GM12878 (cell line): ENCODE measurements around the gene HS6ST1.

Experiments
- BRCA1 ChIP-seq: IDR thresholded peaks from 2 replicates; pipeline ENCODE4 v1.6.1; 2011; ENCODE audit warnings: low read depth, low read length, improper control_type of control experiment
- CHD4 ChIP-seq: fragments of 200-600 bp; sonication (generic); IDR thresholded peaks from 2 replicates; pipeline ENCODE4 v1.6.1; 2016; ENCODE audit warnings: mild to moderate bottlenecking
- CTCF ChIP-seq, 3 experiments: IDR thresholded peaks in 2 of 3; conservative IDR thresholded peaks in 1 of 3; 2 replicates each; pipeline ENCODE4 v1.5.1; 2011; ENCODE audit warnings: low read depth in 3 of 3, low read length in 3 of 3, mild to moderate bottlenecking in 3 of 3, control low read depth in 2 of 3, moderate library complexity in 2 of 3, inconsistent platforms in 1 of 3, mixed read lengths in 1 of 3; ENCODE audit not compliant: control insufficient read depth in 2 of 3, insufficient read depth in 1 of 3; ENCODE audit errors: extremely low read depth in 1 of 3
- RFX5 ChIP-seq: IDR thresholded peaks from 2 replicates; pipeline ENCODE4 v1.6.1; 2011; ENCODE audit warnings: low read depth, low read length, improper control_type of control experiment
- SPI1 ChIP-seq: IDR thresholded peaks from 2 replicates; pipeline ENCODE4 v1.6.1; 2011; ENCODE audit warnings: low read depth, mild to moderate bottlenecking, low read length, moderate library complexity, borderline replicate concordance; ENCODE audit not compliant: insufficient read depth

GRCh38 chr2:128301021-128301420 lies 17.6 kb downstream of the HS6ST1 start:
- TF ChIP-seq CHD4: no peak
- TF ChIP-seq CTCF (IDR thresholded peaks at IDR 0.05 in 2 of 3, conservative IDR thresholded peaks at IDR 0.05 in 1 of 3; ENCODE audit: control insufficient read depth in 2 of 3, extremely low read depth in 1 of 3, insufficient read depth in 1 of 3, low read depth in 3 of 3, low read length in 3 of 3): no peak
- TF ChIP-seq BRCA1: no peak
- TF ChIP-seq SPI1: no peak
- no peak for TF ChIP-seq RFX5
